Panc1 (cell line): ENCODE data around the gene KPNA2.

Experiments
- POLR2AphosphoS5 ChIP-seq: IDR thresholded peaks from 2 replicates; pipeline ENCODE4 v1.6.1; 2012; ENCODE audit warnings: mild to moderate bottlenecking, low read depth, low read length, moderate library complexity
- SIN3A ChIP-seq: IDR thresholded peaks from 2 replicates; pipeline ENCODE4 v1.6.1; 2012; ENCODE audit warnings: low read depth, mild to moderate bottlenecking, low read length, moderate library complexity, borderline replicate concordance; ENCODE audit not compliant: insufficient read depth
- TCF7L2 ChIP-seq: IDR thresholded peaks from 2 replicates; pipeline ENCODE4 v1.6.1; 2011; ENCODE audit warnings: mild to moderate bottlenecking, low read depth, low read length, inconsistent platforms
- TF ChIP-seq, protein P1 (sequence below): fragments of 450-650 bp; IDR thresholded peaks from 2 replicates; pipeline ENCODE4 v1.5.1; 2017; ENCODE audit warnings: mild to moderate bottlenecking
- TF ChIP-seq, protein P2 (sequence below), 2 experiments: IDR thresholded peaks; 2 replicates each; pipeline ENCODE4 v1.6.1; 2011 to 2012; ENCODE audit warnings: low read depth in 2 of 2, control low read depth in 1 of 2, low read length in 1 of 2, mild to moderate bottlenecking in 1 of 2, moderate library complexity in 1 of 2; ENCODE audit not compliant: insufficient read depth in 1 of 2

DNA sequence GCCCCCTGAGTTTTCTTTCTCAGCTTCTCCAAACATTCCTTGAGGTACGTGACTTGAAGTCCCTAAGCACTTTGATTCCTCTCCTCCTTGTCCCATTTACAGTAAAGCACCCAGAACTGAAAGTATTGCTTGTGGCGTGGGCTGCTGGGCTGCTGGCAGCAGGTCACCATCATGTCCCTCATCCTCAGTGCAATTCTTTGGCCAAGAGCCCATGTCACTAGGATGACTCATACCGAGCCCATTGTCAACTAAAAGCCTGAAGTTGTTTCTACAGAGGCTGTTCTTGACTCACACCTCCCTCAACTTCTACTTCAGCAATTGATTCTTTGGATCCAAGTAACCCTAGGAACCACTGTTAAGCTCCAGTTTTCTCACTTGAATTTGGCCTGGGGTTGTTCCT is 54.3 kb downstream of the KPNA2 start:
- TF ChIP-seq TCF7L2 (no peak), POLR2AphosphoS5 (no peak), SIN3A (no peak)
- TF ChIP-seq, protein P1, sequence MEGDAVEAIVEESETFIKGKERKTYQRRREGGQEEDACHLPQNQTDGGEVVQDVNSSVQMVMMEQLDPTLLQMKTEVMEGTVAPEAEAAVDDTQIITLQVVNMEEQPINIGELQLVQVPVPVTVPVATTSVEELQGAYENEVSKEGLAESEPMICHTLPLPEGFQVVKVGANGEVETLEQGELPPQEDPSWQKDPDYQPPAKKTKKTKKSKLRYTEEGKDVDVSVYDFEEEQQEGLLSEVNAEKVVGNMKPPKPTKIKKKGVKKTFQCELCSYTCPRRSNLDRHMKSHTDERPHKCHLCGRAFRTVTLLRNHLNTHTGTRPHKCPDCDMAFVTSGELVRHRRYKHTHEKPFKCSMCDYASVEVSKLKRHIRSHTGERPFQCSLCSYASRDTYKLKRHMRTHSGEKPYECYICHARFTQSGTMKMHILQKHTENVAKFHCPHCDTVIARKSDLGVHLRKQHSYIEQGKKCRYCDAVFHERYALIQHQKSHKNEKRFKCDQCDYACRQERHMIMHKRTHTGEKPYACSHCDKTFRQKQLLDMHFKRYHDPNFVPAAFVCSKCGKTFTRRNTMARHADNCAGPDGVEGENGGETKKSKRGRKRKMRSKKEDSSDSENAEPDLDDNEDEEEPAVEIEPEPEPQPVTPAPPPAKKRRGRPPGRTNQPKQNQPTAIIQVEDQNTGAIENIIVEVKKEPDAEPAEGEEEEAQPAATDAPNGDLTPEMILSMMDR = no peak
- TF ChIP-seq, protein P2, sequence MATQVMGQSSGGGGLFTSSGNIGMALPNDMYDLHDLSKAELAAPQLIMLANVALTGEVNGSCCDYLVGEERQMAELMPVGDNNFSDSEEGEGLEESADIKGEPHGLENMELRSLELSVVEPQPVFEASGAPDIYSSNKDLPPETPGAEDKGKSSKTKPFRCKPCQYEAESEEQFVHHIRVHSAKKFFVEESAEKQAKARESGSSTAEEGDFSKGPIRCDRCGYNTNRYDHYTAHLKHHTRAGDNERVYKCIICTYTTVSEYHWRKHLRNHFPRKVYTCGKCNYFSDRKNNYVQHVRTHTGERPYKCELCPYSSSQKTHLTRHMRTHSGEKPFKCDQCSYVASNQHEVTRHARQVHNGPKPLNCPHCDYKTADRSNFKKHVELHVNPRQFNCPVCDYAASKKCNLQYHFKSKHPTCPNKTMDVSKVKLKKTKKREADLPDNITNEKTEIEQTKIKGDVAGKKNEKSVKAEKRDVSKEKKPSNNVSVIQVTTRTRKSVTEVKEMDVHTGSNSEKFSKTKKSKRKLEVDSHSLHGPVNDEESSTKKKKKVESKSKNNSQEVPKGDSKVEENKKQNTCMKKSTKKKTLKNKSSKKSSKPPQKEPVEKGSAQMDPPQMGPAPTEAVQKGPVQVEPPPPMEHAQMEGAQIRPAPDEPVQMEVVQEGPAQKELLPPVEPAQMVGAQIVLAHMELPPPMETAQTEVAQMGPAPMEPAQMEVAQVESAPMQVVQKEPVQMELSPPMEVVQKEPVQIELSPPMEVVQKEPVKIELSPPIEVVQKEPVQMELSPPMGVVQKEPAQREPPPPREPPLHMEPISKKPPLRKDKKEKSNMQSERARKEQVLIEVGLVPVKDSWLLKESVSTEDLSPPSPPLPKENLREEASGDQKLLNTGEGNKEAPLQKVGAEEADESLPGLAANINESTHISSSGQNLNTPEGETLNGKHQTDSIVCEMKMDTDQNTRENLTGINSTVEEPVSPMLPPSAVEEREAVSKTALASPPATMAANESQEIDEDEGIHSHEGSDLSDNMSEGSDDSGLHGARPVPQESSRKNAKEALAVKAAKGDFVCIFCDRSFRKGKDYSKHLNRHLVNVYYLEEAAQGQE (IDR thresholded peaks at IDR 0.05; ENCODE audit: insufficient read depth in 1 of 2, low read depth in 2 of 2, low read length in 1 of 2) = no peak
